ENCODE results near the gene PHACTR1. TPM values are rescaled to one million over a fixed set of nuclear protein-coding genes. Genes with fewer than 3 reads are reported as not detected.
"Not testable (repeated sequence)": the region's sequence is repeated elsewhere in the genome, so short reads cannot be mapped to it uniquely, and the experiment has no call there.

Gene PHACTR1
- total RNA-seq, 1 donor from 2014 or later: 2.5 TPM

GRCh38 chr6:13318821-13319220 is 602.3 kb downstream of the PHACTR1 start:
- DNase-seq: no peak

GRCh38 chr6:13319891-13320564 is 603.5 kb downstream of the PHACTR1 start:
- no peak for DNase-seq

- not testable (repeated sequence) for DNase-seq
Measured at GRCh38 chr6:13326031-13326586, 609.5 kb downstream of the PHACTR1 start.

GRCh38 chr6:13327691-13328075 is 611.1 kb downstream of the PHACTR1 start:
- DNase-seq: no peak

GRCh38 chr6:13328076-13328874 is 611.7 kb downstream of the PHACTR1 start, which contains the start of gene TBC1D7:
TBC1D7 (minus strand) TSS chr6:13328537; CDS start chr6:13326898, 1,639 bp downstream.
- peak; percentile 96 for DNase-seq

- DNase-seq: no peak
Measured at GRCh38 chr6:13328875-13329183, 612.3 kb downstream of the PHACTR1 start.

GRCh38 chr6:13331516-13332348 is 615.2 kb downstream of the PHACTR1 start:
- DNase-seq: peak; percentile 47

GRCh38 chr6:13332349-13332706 is 615.8 kb downstream of the PHACTR1 start:
- DNase-seq: no peak

GRCh38 chr6:13334953-13335352 is 618.4 kb downstream of the PHACTR1 start:
- DNase-seq: no peak

GRCh38 chr6:13336553-13336952 is 620.0 kb downstream of the PHACTR1 start:
- peak; percentile 92 for DNase-seq

GRCh38 chr6:13338038-13338437 is 621.5 kb downstream of the PHACTR1 start:
- DNase-seq: no peak

Small RNA genes lying within 50 kb of the gene (small RNA-seq; reads per million reads assigned to genes)
- gene RNU1-11P (ENCODE audit: low replicate concordance): 0.60 reads per million, percentile 77 among the genes with 10 or more reads in this experiment

Data from tongue (tissue), 3 donors.